GM23248 (cell line): Measurements from ENCODE around the gene SMCO3.

Source experiments
- EZH2 ChIP-seq: fragments of 200-600 bp; sonication (generic); IDR thresholded peaks from 2 replicates; pipeline ENCODE4 v1.6.1; 2018; ENCODE audit warnings: antibody characterized with exemption, mild to moderate bottlenecking; ENCODE audit not compliant: insufficient read depth, poor library complexity, severe bottlenecking
- EZH2phosphoT487 ChIP-seq: fragments of 200-600 bp; sonication (generic); IDR thresholded peaks from 2 replicates; pipeline ENCODE4 v1.6.1; 2018; ENCODE audit warnings: antibody characterized with exemption, moderate library complexity, mild to moderate bottlenecking, low read depth; ENCODE audit not compliant: insufficient read depth

- TF ChIP-seq EZH2 (no peak), EZH2phosphoT487 (no peak)
These were observed 33.1 kb downstream of the SMCO3 start for GRCh38 chr12:14780859-14781258.
